WTC11 (cell line): ENCODE results near the gene ADGRF4. TPM values are rescaled to one million over a fixed set of nuclear protein-coding genes. Genes with fewer than 3 reads are reported as not detected.
A peak's percentile ranks its signal among the peaks of the same experiment; 100 is the strongest.

Source experiments
- ATAC-seq: fragments of 200-7000 bp; cut with Tn5 transposase; 2 replicates; pipeline ENCODE4 v1.10.0; 2021; ENCODE audit warnings: mild to moderate bottlenecking, moderate library complexity
- CTCF ChIA-PET: fragments of 300-600 bp; sonication (Branson Sonifier 250); formaldehyde crosslinking; loops from one replicate; lab custom pipeline; 2021; ENCODE audit warnings: antibody characterized with exemption; lab: Charles Lee
- POLR2A ChIA-PET: fragments of 350-600 bp; sonication (Branson Sonifier 250); formaldehyde crosslinking; loops from one replicate; lab custom pipeline; 2021; ENCODE audit warnings: antibody characterized with exemption; lab: Charles Lee
- DNase-seq: peaks from one replicate; pipeline ENCODE4 v3.0.0; 2021; ENCODE audit warnings: low spot score
- H3K27ac Mint-ChIP-seq: 2 replicates; pipeline ENCODE4 v1.8.0; 2021; ENCODE audit warnings: mixed read lengths
- H3K27me3 Mint-ChIP-seq: 2 replicates; pipeline ENCODE4 v1.8.0; 2021; ENCODE audit warnings: low read depth, mild to moderate bottlenecking, moderate library complexity, mixed read lengths
- H3K36me3 Mint-ChIP-seq: 2 replicates; pipeline ENCODE4 v1.8.0; 2021; ENCODE audit warnings: mixed read lengths
- H3K4me1 Mint-ChIP-seq: 2 replicates; pipeline ENCODE4 v1.8.0; 2022; ENCODE audit warnings: mixed read lengths
- H3K4me3 Mint-ChIP-seq: 2 replicates; pipeline ENCODE4 v1.8.0; 2021; ENCODE audit warnings: mild to moderate bottlenecking, moderate library complexity, mixed read lengths
- H3K9me3 Mint-ChIP-seq: 2 replicates; pipeline ENCODE4 v1.8.0; 2021; ENCODE audit warnings: mixed read lengths
- AFF4 ChIP-seq: sonication (generic); formaldehyde crosslinking; IDR thresholded peaks from 2 replicates; pipeline ENCODE4 v1.8.1; 2023; ENCODE audit warnings: mild to moderate bottlenecking, missing genetic modification reagents, borderline replicate concordance
- ARID4B ChIP-seq: sonication (generic); formaldehyde crosslinking; IDR thresholded peaks from 2 replicates; pipeline ENCODE4 v1.8.0; 2023; ENCODE audit warnings: missing genetic modification reagents, mild to moderate bottlenecking, borderline replicate concordance
- ATF3 ChIP-seq: sonication (generic); formaldehyde crosslinking; conservative IDR thresholded peaks from 2 replicates; pipeline ENCODE4 v1.8.1; 2022; ENCODE audit warnings: mild to moderate bottlenecking, missing genetic modification reagents
- ATF6 ChIP-seq: sonication (generic); formaldehyde crosslinking; IDR thresholded peaks from 2 replicates; pipeline ENCODE4 v1.8.1; 2023; ENCODE audit warnings: mild to moderate bottlenecking, missing genetic modification reagents
- CREB1 ChIP-seq: sonication (generic); formaldehyde crosslinking; IDR thresholded peaks from 2 replicates; pipeline ENCODE4 v1.8.0; 2023; ENCODE audit warnings: mild to moderate bottlenecking, missing genetic modification reagents
- ERG ChIP-seq: fragments of 250-450 bp; sonication (Bioruptor Pico); IDR thresholded peaks from 2 replicates; pipeline ENCODE4 v1.8.0; 2021; ENCODE audit warnings: mild to moderate bottlenecking
- NFYB ChIP-seq: sonication (generic); formaldehyde crosslinking; conservative IDR thresholded peaks from 2 replicates; pipeline ENCODE4 v1.8.0; 2022; ENCODE audit warnings: low read depth, missing genetic modification reagents
- NR3C1 ChIP-seq: sonication (generic); formaldehyde crosslinking; conservative IDR thresholded peaks from 2 replicates; pipeline ENCODE4 v1.8.1; 2023; ENCODE audit warnings: low read depth, mild to moderate bottlenecking, missing genetic modification reagents
- SMAD4 ChIP-seq: sonication (generic); formaldehyde crosslinking; IDR thresholded peaks from 2 replicates; pipeline ENCODE4 v1.8.0; 2022; ENCODE audit warnings: mild to moderate bottlenecking, missing genetic modification reagents
- SOX15 ChIP-seq: fragments of 250-450 bp; sonication (Bioruptor Pico); IDR thresholded peaks from 2 replicates; pipeline ENCODE4 v1.9.0; 2021; ENCODE audit warnings: mild to moderate bottlenecking
- ZNF263 ChIP-seq: sonication (generic); formaldehyde crosslinking; IDR thresholded peaks from 2 replicates; pipeline ENCODE4 v1.8.1; 2022; ENCODE audit warnings: low read depth, mild to moderate bottlenecking, moderate library complexity, missing genetic modification reagents
- total RNA-seq: library from RNA; stranded (reverse); gene quantifications from 3 replicates; pipeline ENCODE4 v1.2.3, GENCODE V29; 2021

Gene ADGRF4
- total RNA-seq, 1 experiment from 2014 or later = not detected

- H3K4me3 Mint-ChIP-seq = no peak overlapping the region
- ATAC-seq = peak; percentile 15
- POLR2A ChIA-PET = no interaction called here
Observed at GRCh38 chr6:47651505-47651944, 46.9 kb upstream of the ADGRF4 start.

GRCh38 chr6:47653706-47654105, 44.7 kb upstream of the ADGRF4 start:
- CTCF ChIA-PET = no interaction called here
- Mint-ChIP-seq H3K4me1 (peaks cover 8% of the 10 kb centered on the region), H3K27me3 (no peaks in the 10 kb centered on the region), H3K27ac (no peak overlapping the region), H3K36me3 (no peaks in the 10 kb centered on the region), H3K4me3 (no peak overlapping the region), H3K9me3 (no peaks in the 10 kb centered on the region)
- POLR2A ChIA-PET = no interaction called here
- TF ChIP-seq AFF4 (CRISPR knock-in tag) (no peak), ATF6 (CRISPR knock-in tag) (no peak)
- DNase-seq (no peak), ATAC-seq (no peak)

More at GRCh38 chr6:47651505-47651944, 46.9 kb upstream of the ADGRF4 start:
- CTCF ChIA-PET = no interaction called here
- Mint-ChIP-seq H3K4me1 (peaks cover 7% of the 10 kb centered on the region), H3K27me3 (no peaks in the 10 kb centered on the region), H3K27ac (no peak overlapping the region), H3K9me3 (no peaks in the 10 kb centered on the region), H3K36me3 (no peaks in the 10 kb centered on the region)
- no peak for TF ChIP-seq NFYB (CRISPR knock-in tag)
- TF ChIP-seq NR3C1 (CRISPR knock-in tag) = no peak
- no peak for TF ChIP-seq CREB1 (CRISPR knock-in tag)
- no peak for TF ChIP-seq ATF3 (CRISPR knock-in tag)
- no peak for TF ChIP-seq ZNF263 (CRISPR knock-in tag)
- no peak for TF ChIP-seq ARID4B (CRISPR knock-in tag)
- no peak for TF ChIP-seq SOX15 (CRISPR knock-in tag)
- no peak for TF ChIP-seq SMAD4 (CRISPR knock-in tag)
- no peak for TF ChIP-seq ERG (CRISPR knock-in tag)
- DNase-seq = no peak
